Mucosa of descending colon (tissue), 3 donors: ENCODE data around the gene SYT7. TPM values are rescaled to one million over a fixed set of nuclear protein-coding genes. Genes with fewer than 3 reads are reported as not detected.

Source experiments
- ATAC-seq: fragments of 200-7000 bp; cut with Tn5 transposase; one replicate; pipeline ENCODE4 v1.9.1; 2020; ENCODE audit warnings: mild to moderate bottlenecking, moderate library complexity
- DNase-seq, 3 donors: peaks; one replicate each; pipeline ENCODE4 v3.0.0-alpha.2; 2020
- H3K36me3 ChIP-seq: fragments of 200-600 bp; one replicate; pipeline ENCODE4 v1.8.0; 2021; ENCODE audit warnings: low read depth, mild to moderate bottlenecking
- H3K4me1 ChIP-seq: fragments of 200-600 bp; one replicate; pipeline ENCODE4 v1.8.0; 2021; ENCODE audit warnings: low read depth, mild to moderate bottlenecking
- H3K4me3 ChIP-seq: fragments of 200-600 bp; one replicate; pipeline ENCODE4 v1.8.0; 2021; ENCODE audit warnings: mild to moderate bottlenecking
- H3K9me3 ChIP-seq: fragments of 200-600 bp; one replicate; pipeline ENCODE4 v1.8.0; 2021; ENCODE audit warnings: mild to moderate bottlenecking
- CTCF ChIP-seq: fragments of 200-600 bp; IDR thresholded peaks from one replicate; pipeline ENCODE4 v1.8.0; 2022; ENCODE audit warnings: antibody characterized with exemption, mild to moderate bottlenecking
- intact Hi-C, 2 donors: fragments of 100-400 bp; cut with DNase I in 1 of 2; cut with micrococcal nuclease in 1 of 2; formaldehyde crosslinking; loops; one replicate each; pipeline versions ENCODE4 v1.11.0 to v1.11.1; 2022; cut with DNase I, micrococcal nuclease
- total RNA-seq, 3 donors: library from RNA; stranded (reverse); fragmentation: NEBNext Ultra II Directional in 2 of 3; extraction: Animal tissue kit (Norgen Biotek cat#: 25700) in 2 of 3; gene quantifications; one replicate each; pipeline versions ENCODE4 v1.2.1 to v1.2.4, GENCODE V29; 2021 to 2023
- donor health status: DM: no; HTN: no; CAD: no; lungs with moderate emphysema.
- donor health status: DM: no; HTN: no; CAD: no.
- donor health status: DM: no; HTN: yes; CAD: no.

Gene SYT7
- total RNA-seq, 3 donors from 2014 or later = 8.2 to 19.7 (median 19.0) TPM

GRCh38 chr11:61555051-61555969, 25.6 kb downstream of the SYT7 start:
- intact Hi-C loops = no loop called here
- DNase-seq = no peak
- no peak for ATAC-seq
- Histone ChIP-seq H3K36me3 (no peaks in the 10 kb centered on the region), H3K4me3 (no peak overlapping the region), H3K4me1 (peaks cover 5% of the 10 kb centered on the region), H3K9me3 (no peaks in the 10 kb centered on the region)
- TF ChIP-seq CTCF = no peak

- no peak overlapping the region for H3K4me3 ChIP-seq
- no peaks in the 10 kb centered on the region for H3K36me3 ChIP-seq
- H3K9me3 ChIP-seq = no peaks in the 10 kb centered on the region
- TF ChIP-seq CTCF = no peak
- DNase-seq (no peak), ATAC-seq (peak; percentile 69)
- intact Hi-C loops = no loop called here
- peaks cover 5% of the 10 kb centered on the region for H3K4me1 ChIP-seq
Measured at GRCh38 chr11:61554172-61554988, 26.5 kb downstream of the SYT7 start.

- intact Hi-C loops = no loop called here
- Histone ChIP-seq H3K4me3 (no peak overlapping the region), H3K9me3 (no peaks in the 10 kb centered on the region), H3K36me3 (no peaks in the 10 kb centered on the region), H3K4me1 (peaks cover 5% of the 10 kb centered on the region)
- ATAC-seq (peak; percentile 30), DNase-seq (no peak)
- no peak for TF ChIP-seq CTCF
Measured at GRCh38 chr11:61553373-61554171, 27.3 kb downstream of the SYT7 start.

GRCh38 chr11:61552108-61552635, 28.7 kb downstream of the SYT7 start:
- no peaks in the 10 kb centered on the region for H3K9me3 ChIP-seq
- no peak overlapping the region for H3K4me3 ChIP-seq
- no peak for TF ChIP-seq CTCF
- peaks cover 5% of the 10 kb centered on the region for H3K4me1 ChIP-seq
- no peaks in the 10 kb centered on the region for H3K36me3 ChIP-seq
- intact Hi-C loops = no loop called here
- no peak for ATAC-seq
- DNase-seq = no peak

- no peak for DNase-seq
- Histone ChIP-seq H3K4me3 (no peak overlapping the region), H3K9me3 (no peaks in the 10 kb centered on the region), H3K4me1 (peaks cover 5% of the 10 kb centered on the region), H3K36me3 (no peaks in the 10 kb centered on the region)
- ATAC-seq = no peak
- TF ChIP-seq CTCF = no peak
- intact Hi-C loops = no loop called here
Measured at GRCh38 chr11:61551634-61552033, 29.2 kb downstream of the SYT7 start.
